Activated CD8-positive, alpha-beta memory T cell treated with anti-CD3 and anti-CD28 coated beads, Interleukin-2, amount 50 U/mL, for 24 hours (primary cell): ENCODE data around the gene NRGN.

ENCODE experiments used
- DNase-seq: peaks from one replicate; pipeline ENCODE4 v3.0.0-alpha.2; 2020; ENCODE audit errors: extremely low read depth

Gene NRGN

GRCh38 chr11:124739479-124740276 lies at the start of gene NRGN:
Gene NRGN (plus strand): TSS chr11:124739942. CDS start chr11:124740085, 143 bp downstream.
- peak; percentile 61 for DNase-seq

DNA sequence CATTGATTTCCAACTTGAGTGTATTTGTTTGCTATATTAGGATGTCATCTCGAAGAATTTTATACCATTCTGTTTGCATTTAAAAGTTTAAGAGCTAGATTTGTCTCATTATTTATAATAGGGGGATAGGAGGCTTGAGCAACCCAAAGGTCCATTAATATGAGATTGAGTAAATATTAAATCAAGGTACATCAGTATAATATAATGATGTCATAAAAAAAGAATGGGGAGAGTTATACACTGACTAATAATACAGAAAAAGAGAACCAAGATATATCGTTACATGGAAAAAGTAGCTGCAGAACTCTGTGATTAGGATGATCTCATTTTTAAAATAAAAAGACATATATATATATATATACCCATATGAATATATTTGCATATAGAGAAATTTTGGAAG lies 46.6 kb upstream of the NRGN start:
- DNase-seq = no peak

DNA sequence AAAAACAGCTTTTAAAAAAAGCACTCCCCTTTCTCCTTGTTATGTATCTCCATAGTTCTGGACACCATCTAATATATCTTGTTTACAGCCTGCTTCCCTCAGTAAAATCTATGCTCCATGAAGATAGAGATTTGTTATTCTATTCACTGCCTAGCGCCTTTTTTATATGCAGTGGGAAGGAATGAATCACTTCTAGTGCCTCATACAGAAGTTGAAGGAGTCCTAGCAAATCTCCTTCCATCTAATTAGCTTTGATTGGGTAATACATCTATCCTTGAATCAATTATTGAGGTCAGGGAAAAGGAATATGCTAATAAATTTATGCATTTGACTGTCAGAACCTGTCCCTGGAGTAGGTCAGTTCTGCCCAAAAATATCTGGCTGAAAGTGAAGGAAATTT lies 40.2 kb upstream of the NRGN start:
- no peak for DNase-seq

DNA sequence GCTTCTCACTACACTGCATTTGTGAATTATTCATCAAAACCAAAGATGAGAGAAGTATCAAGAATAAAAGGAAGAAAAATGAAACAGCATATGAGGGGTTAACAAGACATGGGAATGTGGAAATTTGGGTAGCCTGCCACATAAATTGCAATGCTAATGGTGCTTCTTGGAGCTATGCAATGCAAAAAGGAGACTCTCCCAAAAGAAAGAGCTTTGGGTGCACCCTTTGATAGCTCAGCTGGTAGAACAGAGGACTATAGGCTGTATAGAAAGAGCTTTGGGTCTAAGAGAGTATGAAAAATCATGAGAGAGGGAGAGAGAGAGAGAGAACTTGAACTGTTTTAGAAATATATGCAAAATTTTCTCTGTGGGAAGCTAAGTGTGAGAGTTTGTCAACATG lies 39.7 kb upstream of the NRGN start:
- no peak for DNase-seq

DNA sequence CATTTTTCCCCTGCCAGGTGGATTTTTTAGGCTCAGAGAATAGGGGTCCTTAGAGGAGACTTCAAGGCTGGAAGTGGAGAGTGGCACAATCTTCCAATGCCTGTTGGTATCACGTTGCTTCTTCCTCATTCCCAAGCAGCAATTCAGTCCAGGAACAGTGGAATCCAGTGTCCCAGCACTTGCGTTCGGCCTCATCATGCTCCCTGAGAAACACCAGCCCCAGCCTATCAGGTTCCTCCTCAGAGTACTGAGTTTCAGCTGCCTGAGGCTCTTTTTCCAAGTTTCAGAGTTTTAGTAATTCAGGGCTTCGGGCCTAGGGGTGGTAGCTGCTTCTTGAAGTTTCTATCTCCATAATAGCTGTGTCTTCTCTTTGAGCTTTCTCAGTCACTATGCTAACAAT lies 31.9 kb upstream of the NRGN start:
- DNase-seq = no peak

DNA sequence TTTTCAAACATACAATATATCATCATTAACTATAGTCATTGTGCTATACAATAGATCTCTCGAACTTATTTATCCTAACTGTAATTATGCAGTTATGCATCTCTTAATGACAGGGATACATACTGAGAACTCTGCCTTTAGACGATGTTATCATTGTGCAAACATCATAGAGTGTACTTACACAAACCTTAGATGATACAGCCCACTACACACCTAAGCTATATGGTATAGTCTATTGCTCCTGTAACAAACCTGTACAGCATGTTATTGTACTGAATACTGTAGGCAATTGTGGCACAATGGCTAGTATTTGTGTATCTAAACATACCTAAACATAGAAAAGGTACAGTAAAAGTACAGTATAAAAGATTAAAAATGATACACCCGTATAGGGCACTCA lies 27.4 kb upstream of the NRGN start:
- no peak for DNase-seq

GRCh38 chr11:124716591-124716990 lies 23.2 kb upstream of the NRGN start:
- no peak for DNase-seq

- no peak for DNase-seq
These were observed 22.3 kb upstream of the NRGN start for GRCh38 chr11:124717421-124717785.

DNA sequence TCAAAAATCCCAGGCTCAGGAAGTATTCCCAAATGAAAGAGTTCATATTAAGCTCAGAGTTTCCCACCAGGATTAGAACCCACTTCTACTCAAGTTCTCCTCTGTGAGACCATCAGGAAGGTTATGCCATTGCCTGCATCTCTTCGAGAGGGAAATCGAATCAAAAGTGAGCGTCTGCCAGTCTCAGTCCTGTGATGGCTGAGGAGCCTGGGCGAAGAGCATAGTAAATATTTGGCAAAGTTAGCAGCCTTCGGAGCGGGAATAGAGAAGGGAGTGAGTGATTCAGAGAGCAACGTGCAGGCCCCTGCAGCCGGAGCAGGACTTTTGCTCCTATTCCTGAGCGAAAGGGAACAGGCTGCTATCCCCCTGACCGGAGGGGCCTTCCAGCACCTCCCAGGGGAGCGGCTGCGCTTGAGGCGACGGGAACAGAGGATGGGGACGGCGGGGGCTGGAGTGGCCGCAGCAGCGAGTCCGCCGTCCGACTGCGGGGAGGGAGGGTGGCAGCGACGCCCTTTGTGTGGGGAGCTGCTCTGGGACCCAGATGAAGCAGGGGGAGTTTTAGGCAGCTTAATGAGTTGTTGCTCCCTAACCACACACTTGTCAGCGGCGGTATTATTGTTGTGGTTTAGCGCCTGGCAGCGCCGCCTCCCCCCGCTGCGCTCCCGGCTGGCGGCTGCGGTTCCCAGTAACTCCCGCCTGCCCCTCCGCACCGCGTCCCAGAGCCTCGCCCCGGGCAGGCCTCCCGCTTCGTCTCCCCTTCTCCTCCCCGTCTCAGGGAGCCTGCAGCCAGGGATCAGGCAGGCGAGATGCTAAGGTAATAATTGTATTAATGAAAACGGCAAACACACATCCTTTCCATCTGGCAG lies 21.7 kb upstream of the NRGN start:
- no peak for DNase-seq

GRCh38 chr11:124718801-124719200 lies 20.9 kb upstream of the NRGN start:
- no peak for DNase-seq

GRCh38 chr11:124719534-124719933 lies 20.2 kb upstream of the NRGN start:
- no peak for DNase-seq

DNA sequence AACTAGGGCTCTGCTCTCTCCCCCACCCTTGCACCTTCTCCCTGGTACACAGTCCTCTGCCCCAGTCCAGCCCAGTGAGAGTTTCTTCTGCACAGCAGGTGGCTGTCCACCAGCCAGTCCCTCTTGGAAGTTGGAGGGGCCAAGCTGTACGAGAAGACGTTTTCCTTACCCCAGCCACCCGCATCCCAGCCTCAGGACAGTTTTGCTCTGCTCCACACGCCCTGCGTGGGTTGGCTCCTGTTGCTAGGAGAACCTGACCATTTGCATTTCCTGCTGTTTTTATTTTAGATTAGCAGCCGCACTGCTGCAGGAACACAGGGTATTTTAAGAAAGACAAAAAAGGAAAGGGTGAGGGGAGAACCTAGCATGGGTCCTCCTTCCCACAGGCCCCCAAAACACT lies 17.6 kb upstream of the NRGN start:
- DNase-seq = no peak

GRCh38 chr11:124724979-124725718 lies 14.6 kb upstream of the NRGN start:
- DNase-seq = no peak

GRCh38 chr11:124725719-124726105 lies 14.0 kb upstream of the NRGN start:
- no peak for DNase-seq

GRCh38 chr11:124727474-124727873 lies 12.3 kb upstream of the NRGN start:
- no peak for DNase-seq

GRCh38 chr11:124728134-124728533 lies 11.6 kb upstream of the NRGN start:
- no peak for DNase-seq

DNA sequence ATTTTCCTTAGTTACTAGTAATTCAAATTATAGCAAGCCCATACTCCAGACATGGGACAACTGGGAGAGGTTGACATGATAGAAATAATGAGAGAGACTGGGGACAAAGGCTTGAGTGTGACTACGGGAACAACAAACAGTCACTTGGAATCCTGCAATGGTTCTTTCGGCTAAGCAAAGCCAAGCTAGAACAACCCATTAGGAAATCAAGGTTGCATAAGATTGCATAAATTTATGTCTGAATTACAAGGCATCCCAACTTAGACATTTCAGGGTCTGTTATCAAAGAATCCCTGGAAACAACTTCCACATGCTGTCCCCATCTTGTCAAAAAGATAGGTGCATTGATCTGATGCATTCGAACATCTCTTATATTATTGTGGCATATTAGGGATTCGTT lies 10.2 kb upstream of the NRGN start:
- no peak for DNase-seq

DNA sequence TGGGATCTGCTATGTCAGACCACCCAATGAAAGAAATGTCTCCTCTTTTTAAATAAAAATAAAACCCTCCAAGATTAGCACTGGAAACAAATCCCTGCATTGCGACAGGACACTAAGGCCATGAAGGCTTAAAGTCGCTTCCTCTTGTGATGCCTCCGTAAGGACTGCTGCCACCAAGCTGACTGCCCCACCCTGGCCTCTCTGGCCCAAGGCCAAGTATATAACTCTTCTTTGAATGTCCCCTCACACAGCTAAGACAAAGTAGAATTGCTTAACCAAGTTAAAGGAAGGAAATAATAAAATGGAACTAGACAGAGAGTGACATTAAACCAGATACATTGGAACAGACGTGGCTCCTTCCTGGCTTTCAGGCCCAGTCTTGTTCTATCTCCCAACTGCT lies 7.5 kb upstream of the NRGN start:
- DNase-seq = no peak

DNA sequence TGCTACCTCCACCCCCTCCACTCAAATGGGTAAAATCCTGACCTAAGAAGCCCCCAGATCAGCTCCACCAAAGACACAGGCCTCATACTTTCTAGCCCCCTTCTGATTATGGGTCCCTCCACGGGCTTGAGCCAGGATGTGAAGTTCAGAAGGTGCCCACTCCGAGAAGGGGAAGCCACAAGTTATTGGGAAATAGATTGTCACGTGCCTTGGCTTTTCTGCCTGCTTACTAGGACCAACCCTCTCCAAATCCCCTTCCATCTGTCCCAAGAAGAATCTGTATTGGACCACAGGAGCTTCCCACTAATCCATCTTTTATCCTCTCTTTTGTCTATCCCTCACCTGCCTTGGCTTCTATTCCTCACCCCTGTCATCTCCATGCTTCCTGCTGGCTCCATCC lies 3.0 kb upstream of the NRGN start:
- no peak for DNase-seq

- DNase-seq = no peak
These were observed 2.0 kb upstream of the NRGN start for GRCh38 chr11:124737638-124738305.

DNA sequence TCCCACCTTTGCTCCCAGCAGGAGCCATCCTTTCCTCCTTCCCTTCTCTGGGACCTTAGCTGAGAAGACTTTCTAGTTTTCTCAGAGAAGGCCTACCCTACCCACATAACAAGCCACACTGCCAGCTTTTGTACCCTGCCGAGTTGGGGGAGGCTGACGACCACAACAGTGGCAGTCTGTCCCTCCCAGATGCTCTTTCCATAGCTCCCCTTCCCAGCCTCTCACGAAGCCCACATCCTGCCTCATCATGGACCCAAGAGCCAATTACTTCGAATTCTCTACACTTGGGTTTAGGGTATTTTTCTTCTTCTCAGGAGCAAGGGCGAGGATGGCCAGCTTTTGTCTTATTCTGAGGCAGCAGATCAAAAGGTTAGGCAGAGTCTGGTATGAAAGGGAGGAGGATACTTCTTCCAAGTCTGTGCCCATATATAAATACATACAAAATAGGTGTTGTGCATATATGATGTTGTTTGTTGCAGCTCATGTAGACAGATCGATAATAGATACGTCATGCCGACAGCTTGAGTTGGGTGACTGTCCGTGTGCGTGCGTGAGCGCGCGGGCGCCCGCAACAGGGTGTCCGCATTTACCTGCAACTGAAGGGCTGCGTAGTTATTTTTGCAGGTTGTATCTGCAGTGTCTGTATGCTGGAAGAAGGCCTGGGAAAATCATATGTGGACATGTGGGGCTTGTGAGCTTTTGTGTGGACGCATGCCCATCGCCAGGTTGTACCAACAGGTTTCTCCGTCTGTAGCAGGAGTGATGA lies 846 bp upstream of the NRGN start:
- no peak for DNase-seq
